ENCODE results near the gene YPEL1.
"Not testable (repeated sequence)": the region's sequence is repeated elsewhere in the genome, so short reads cannot be mapped to it uniquely, and the experiment has no call there.

YPEL1 gene

GRCh38 chr22:21730535-21731308 is 4.9 kb downstream of the YPEL1 start:
- peak overlapping the region in 1 of 3 experiments; percentile 22 for H3K4me3 Mint-ChIP-seq
- H3K27me3 Mint-ChIP-seq (ENCODE audit: low read depth), result no peaks in the 10 kb centered on the region
- H3K36me3 Mint-ChIP-seq (ENCODE audit: low read depth), result peaks cover 16% of the 10 kb centered on the region
- no peak overlapping the region for H3K27ac Mint-ChIP-seq
- H3K4me1 Mint-ChIP-seq, result peaks cover 14% of the 10 kb centered on the region
- no peaks in the 10 kb centered on the region for H3K9me3 Mint-ChIP-seq
- TF ChIP-seq CTCF (IDR thresholded peaks at IDR 0.05; ENCODE audit: unreplicated experiment in 3 of 3), result no peak

- not testable (repeated sequence) for H3K4me1 Mint-ChIP-seq; H3K27me3 Mint-ChIP-seq (ENCODE audit: low read depth); H3K27ac Mint-ChIP-seq; H3K4me3 Mint-ChIP-seq; H3K9me3 Mint-ChIP-seq
- peaks cover 16% of the 10 kb centered on the region for H3K36me3 Mint-ChIP-seq (ENCODE audit: low read depth)
Observed at GRCh38 chr22:21729184-21729583, 6.4 kb downstream of the YPEL1 start.

- Mint-ChIP-seq H3K4me1 (no peaks in the 10 kb centered on the region), H3K4me3 (no peak overlapping the region), H3K27me3 (ENCODE audit: low read depth) (no peaks in the 10 kb centered on the region), H3K9me3 (no peaks in the 10 kb centered on the region), H3K36me3 (ENCODE audit: low read depth) (peaks cover 16% of the 10 kb centered on the region), H3K27ac (no peak overlapping the region)
- TF ChIP-seq CTCF (IDR thresholded peaks at IDR 0.05; ENCODE audit: unreplicated experiment in 3 of 3), result no peak
Observed at GRCh38 chr22:21728270-21728669, 7.3 kb downstream of the YPEL1 start.

GRCh38 chr22:21727768-21728167 is 7.8 kb downstream of the YPEL1 start:
- peaks cover 16% of the 10 kb centered on the region for H3K36me3 Mint-ChIP-seq (ENCODE audit: low read depth)
- no peaks in the 10 kb centered on the region for H3K27me3 Mint-ChIP-seq (ENCODE audit: low read depth)
- H3K27ac Mint-ChIP-seq, result no peak overlapping the region
- H3K4me3 Mint-ChIP-seq, result no peak overlapping the region
- H3K9me3 Mint-ChIP-seq, result no peaks in the 10 kb centered on the region
- TF ChIP-seq CTCF (IDR thresholded peaks at IDR 0.05; ENCODE audit: unreplicated experiment in 3 of 3), result no peak
- no peaks in the 10 kb centered on the region for H3K4me1 Mint-ChIP-seq

- H3K9me3 Mint-ChIP-seq, result no peaks in the 10 kb centered on the region
- H3K4me1 Mint-ChIP-seq, result no peaks in the 10 kb centered on the region
- peaks cover 14% of the 10 kb centered on the region for H3K36me3 Mint-ChIP-seq (ENCODE audit: low read depth)
- no peaks in the 10 kb centered on the region for H3K27me3 Mint-ChIP-seq (ENCODE audit: low read depth)
- no peak overlapping the region for H3K4me3 Mint-ChIP-seq
- H3K27ac Mint-ChIP-seq, result no peak overlapping the region
- no peak for TF ChIP-seq CTCF (IDR thresholded peaks at IDR 0.05; ENCODE audit: unreplicated experiment in 3 of 3)
Observed at GRCh38 chr22:21727159-21727558, 8.4 kb downstream of the YPEL1 start.

GRCh38 chr22:21726650-21727049 is 8.9 kb downstream of the YPEL1 start:
- peaks cover 14% of the 10 kb centered on the region for H3K36me3 Mint-ChIP-seq (ENCODE audit: low read depth)
- no peaks in the 10 kb centered on the region for H3K9me3 Mint-ChIP-seq
- H3K27ac Mint-ChIP-seq, result no peak overlapping the region
- H3K27me3 Mint-ChIP-seq (ENCODE audit: low read depth), result no peaks in the 10 kb centered on the region
- H3K4me3 Mint-ChIP-seq, result no peak overlapping the region
- TF ChIP-seq CTCF (IDR thresholded peaks at IDR 0.05; ENCODE audit: unreplicated experiment in 3 of 3), result peak; percentile 22 to 45 (median 34)
- H3K4me1 Mint-ChIP-seq, result no peaks in the 10 kb centered on the region

All from nephron (organoid).